NCI-H128 (cell line): ENCODE data around the gene SMAD7.

Source experiments
- DNase-seq: peaks from one replicate; lab custom pipeline; 2025; ENCODE audit not compliant: unreplicated experiment; lab: John Stamatoyannopoulos, UW

Gene SMAD7

DNA sequence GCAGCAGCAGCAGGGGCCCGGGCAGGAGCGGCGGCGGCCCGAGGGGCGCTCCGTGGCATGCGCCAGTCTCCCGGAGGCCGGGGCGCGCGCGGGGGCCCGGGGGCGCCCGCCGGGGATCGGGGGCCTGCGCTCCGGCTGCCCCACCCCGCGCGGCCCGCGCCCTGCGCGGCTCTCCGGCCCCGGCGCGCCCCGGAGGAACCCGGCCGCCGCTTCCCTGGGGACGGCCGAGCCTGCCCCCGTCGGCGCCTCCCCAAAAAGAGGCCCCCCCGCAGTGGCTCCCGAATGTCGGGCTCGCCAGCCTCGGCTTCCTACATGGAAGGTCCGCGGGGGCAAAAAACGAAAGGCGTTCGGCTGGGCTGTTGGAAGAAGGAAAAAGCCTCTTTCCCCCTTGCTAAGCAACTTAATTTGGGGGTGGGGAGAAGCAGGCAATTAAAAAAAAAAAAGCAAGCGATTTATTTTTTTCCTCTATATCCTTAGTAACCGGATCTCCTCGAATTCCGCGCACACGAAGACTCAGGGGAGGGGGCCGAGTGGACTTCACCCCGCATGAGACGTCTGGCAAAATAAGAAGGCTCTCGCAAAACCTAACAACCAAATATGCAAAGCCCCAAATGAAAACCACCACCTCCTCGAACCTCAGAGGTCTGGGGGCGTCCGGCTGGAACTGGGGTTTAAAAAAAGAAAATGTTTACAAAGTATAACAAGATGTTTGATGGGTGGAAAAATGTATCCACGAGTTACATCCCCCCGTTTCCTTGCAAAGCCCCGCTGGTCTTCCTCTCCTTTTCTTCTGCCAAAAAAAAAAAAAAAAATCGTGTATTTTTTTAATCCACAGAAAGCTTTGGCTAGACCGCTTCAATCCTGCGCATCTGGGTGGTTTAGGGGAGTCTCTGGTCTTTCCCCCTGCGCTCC is at the start of gene SMAD7:
Gene SMAD7, minus strand, starts transcription at position 430 of the 912 bp plus-strand sequence. CDS start 541 bp downstream, outside the sequence.
- no peak for DNase-seq

DNA sequence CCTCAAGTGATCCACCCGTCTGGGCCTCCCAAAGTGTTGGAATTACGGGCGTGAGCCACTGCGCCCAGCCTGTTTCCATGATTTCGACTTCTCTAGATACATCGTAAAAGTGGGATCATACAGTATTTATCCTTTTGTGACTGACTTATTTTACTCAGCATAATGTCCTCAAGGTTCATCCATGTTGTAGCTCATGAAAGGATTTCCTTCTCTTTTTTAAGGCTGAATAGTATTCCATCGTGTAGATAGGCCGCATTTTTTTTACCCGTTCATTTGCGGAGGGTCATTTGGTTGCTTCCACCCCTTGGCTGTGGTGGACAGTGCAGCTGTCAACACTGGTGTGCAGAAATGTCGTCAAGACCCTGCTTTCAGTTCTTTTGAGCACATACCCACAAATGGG is 48.8 kb upstream of the SMAD7 start:
- no peak for DNase-seq

DNA sequence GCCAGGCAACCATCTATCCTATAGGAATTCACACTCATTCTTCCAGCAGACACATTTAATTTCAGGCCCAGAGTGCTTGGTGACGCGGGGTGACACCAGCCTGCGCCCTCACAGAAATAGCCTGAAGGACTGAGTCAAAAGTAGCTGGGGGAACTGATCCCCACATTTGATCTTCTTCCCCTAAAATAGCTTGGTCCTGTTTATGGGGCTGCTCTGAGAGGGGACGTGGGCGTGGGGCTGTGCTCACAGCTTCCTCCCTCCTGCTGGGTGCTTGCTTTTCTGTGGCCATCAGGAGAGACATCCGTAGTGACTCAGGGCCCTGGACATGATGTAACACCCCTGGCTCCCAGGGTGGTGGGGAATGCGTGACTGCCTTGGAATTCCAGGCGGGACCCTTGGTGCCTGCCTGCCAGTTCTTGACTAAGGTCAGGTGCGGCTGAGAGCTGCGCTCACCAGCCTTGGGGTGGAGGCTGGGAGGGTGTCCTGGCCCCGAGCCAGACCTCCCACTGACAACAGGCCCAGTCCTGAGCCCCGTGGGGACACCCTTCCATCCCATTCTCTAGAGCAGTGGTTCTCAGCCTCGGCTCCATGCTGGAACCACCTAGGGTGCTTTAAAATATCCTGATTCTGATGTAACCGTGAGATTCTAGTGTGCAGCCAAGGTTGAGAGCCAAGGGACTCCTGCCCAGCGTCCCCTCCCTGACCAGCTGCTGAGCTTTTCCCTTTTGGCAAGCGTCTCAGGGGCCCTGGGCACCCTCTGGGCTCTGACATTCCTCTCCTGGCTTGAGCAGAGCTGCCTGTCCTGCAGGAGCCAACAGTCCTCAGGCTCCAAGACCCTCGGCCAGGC is 47.4 kb upstream of the SMAD7 start:
- DNase-seq: no peak

DNA sequence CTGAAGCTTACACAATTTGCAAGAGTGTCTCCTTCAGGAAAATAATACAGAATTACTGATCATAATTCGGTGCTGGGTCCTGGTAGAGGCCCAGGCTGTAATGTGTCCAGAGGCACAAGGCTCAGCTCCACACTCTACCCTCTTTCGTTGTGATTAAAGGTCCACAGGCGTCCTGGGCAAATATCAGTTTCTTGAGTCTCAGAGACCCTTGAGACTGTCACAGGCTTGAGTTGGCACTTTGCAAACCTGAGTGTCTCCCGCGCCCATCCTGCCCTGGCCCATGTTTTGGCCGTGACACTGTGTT is 46.9 kb upstream of the SMAD7 start:
- DNase-seq: no peak

DNA sequence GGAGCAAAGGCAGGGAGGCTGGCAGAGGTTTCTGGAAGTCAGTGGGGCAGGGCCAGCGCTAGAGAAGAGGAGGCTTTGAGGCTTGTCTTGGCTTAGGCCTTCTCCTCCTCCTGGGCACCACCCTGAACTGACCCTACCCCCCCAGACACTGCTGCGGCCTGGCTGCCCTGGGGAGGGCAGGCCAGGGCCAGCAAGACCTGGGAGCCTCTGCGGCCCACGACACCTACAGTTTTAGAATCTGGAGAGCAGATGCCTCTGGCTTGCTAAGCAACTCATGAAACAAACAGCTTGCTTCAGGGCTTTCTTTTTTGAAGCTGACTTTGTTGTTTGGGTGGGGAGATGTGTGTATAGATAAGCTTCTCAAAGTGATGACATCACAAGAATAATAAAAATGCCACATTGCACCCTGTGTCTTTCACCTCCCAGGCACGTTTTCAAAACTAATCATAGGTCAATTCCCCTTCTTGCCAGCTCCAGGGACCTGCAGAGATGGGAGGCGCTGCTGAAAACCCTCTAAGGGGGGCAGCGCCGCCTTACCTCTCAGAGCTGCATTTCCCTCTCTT is 46.2 kb upstream of the SMAD7 start:
- no peak for DNase-seq

GRCh38 chr18:48996041-48996440 is 45.3 kb upstream of the SMAD7 start:
- DNase-seq: no peak

GRCh38 chr18:48994926-48995835 is 44.4 kb upstream of the SMAD7 start:
- DNase-seq: no peak

DNA sequence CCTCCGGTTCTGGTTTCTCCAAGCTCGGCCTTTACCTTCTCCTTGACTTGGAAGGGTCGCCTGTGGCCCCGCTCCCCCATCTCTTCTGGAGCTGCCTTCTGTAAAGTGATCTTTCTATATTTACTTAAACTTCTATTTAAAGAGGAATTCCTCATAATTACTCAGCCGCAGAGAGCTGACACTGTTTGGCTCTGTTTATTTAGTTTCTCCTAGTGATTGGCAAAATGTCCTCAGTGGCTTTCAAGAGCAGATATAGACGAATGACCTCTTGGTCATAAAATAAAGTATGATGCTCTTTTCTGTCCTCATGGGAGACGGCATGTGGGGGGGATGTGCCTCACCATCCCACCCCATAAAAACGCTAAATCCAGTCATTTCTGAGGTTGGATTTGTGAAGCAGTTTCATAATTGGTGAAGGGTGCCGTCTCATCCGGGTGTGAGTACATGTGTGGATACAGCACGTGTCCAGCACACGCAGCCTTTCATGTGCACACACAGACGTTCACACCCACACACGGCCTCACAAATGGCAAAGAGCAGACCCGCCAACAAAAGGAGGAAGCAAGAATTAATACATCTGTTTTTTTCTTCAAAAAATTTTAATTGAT is 43.4 kb upstream of the SMAD7 start:
- no peak for DNase-seq

DNA sequence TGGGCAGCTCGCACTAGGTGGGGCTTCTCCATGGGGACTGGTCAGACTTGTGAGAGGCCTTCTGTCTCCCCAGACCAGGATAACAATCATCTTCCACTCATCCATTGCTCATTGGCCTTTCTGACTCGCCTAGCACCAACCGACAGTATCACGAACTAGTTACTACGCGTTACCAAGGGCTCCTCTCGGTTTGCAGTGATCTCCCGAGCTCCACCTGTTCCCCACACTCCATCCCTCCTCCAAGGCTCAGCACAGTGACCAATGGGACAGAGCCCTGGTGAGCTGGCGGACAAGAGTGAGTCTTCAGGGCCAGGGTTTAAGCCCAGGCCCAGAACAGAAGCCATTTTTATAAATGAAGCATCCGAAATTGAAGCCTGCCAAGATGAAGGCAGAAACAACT is 42.8 kb upstream of the SMAD7 start:
- no peak for DNase-seq

DNA sequence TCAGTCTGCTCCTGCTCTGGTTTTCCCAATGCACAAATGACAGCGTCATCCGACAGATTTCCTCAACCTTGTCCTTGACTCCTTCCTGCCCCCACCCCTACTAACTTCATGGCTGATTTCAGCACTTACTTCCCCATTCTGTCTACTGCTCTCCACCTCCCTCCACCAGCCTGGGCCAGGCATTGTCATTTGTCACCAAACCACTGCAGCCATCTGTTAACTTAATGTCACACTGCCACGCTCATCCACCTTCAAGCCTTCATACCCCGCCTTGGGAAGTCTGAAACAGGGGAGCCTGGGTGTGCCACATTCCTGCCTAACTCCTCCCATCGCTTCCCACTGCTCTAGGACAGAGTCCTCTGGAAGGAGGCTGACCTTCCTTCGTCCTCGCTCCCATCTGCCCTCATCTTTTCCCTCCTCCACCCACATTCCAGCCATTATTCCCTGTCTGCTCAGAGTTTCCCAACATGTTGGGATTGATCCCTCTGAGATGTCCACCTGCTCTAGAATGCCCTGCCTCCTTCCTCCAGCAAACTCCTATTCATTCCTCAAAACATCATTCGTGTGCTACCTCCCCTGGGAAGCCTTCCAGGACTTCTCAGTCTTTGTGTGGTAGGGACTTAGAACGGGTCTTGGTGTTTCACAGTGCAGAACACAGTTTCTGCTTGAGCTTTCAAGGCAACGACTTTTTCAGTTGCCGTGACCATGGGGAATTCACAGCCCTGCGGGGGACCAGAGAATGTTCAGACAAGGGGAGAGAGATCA is 42.2 kb upstream of the SMAD7 start:
- no peak for DNase-seq

GRCh38 chr18:48992133-48992532 is 41.4 kb upstream of the SMAD7 start:
- DNase-seq: no peak

- DNase-seq: no peak
Observed at GRCh38 chr18:48991676-48992075, 40.9 kb upstream of the SMAD7 start.

DNA sequence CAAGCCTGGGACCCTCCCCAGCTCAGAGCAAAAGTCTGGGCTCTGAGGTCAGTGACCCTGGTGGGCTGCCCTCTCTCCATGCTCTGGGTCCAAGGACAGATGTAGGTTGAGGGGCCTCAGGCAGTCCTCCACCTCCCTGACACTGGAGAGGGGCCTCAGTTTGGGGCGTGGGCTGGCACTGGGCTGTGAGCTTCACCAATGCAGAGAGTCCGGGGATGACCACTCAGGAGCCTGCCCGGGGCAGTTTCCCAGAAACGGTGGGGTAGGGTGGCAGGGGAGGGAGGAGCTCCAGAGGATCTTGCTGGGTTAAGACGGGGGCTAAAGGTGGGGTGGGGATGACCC is 40.5 kb upstream of the SMAD7 start:
- DNase-seq: no peak

DNA sequence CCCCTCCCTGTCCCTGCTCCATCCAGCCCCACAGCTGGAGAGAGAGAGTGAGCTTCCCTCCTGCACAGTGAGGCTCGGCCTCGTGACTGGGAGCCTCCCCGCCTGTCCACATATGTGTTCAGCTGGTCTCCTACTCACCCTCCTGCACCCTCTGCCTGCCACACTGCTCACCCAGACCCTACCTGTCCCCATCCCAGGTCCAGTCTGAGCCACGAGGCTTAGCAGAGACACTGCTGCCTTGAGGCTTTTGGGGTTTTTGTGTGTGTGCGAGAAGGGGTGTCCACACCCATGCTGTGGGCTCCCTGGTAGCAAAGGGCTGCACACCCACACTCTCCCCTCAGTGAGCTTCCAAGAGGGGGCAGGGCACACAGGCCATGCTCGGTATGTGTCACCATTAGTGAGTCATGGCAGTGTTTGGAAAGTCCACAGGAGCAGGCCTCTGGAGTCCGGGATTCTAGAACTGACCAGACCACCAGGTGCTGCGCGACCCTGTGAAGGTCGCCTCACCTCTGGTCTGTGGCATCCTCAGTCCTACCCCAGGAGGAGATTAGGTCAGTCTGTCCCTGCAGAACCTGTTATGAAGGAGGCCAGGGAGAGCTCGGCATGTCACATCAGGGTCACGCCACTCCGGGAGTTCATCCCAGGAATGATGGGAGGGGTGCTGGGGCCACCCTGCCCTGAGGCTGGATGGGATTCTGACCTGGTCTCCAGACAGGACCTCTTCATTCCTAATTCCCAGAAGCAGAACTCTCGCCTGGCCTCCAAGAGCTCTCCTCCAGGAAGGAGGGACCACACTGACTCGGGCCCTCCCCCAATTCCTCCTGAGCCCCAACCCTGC is 39.9 kb upstream of the SMAD7 start:
- no peak for DNase-seq

- DNase-seq: no peak
Observed at GRCh38 chr18:48989304-48990303, 38.8 kb upstream of the SMAD7 start.

- no peak for DNase-seq
Observed at GRCh38 chr18:48988508-48989303, 37.9 kb upstream of the SMAD7 start.

GRCh38 chr18:48987821-48988220 is 37.1 kb upstream of the SMAD7 start:
- DNase-seq: no peak
